Ovary (tissue), 3 donors: ENCODE data around the gene CASP9.

ENCODE experiments used
- CTCF ChIP-seq, 3 donors: fragments of 450-650 bp in 2 of 3; fragments of 200-600 bp in 1 of 3; IDR thresholded peaks; one replicate each; pipeline versions ENCODE4 v1.5.1 to v1.8.0; 2016 to 2022; ENCODE audit warnings: antibody characterized with exemption in 3 of 3, mild to moderate bottlenecking in 1 of 3
- EP300 ChIP-seq: sonication (generic); formaldehyde crosslinking; IDR thresholded peaks from one replicate; pipeline ENCODE4 v1.6.1; 2017; ENCODE audit warnings: antibody characterized with exemption
- POLR2A ChIP-seq: fragments of 450-650 bp; IDR thresholded peaks from one replicate; pipeline ENCODE4 v1.6.1; 2017; ENCODE audit warnings: antibody characterized with exemption, mild to moderate bottlenecking, moderate library complexity
- donor health status: DM: no; HTN: no; CAD: no.

- TF ChIP-seq EP300 (no peak), CTCF (IDR thresholded peaks at IDR 0.05) (no peak), POLR2A (no peak)
Observed at GRCh38 chr1:15459771-15460707, 64.0 kb downstream of the CASP9 start.
